GM23338 (cell line): ENCODE measurements around the gene ERAP2. TPM values are rescaled to one million over a fixed set of nuclear protein-coding genes. Genes with fewer than 3 reads are reported as not detected.

Source experiments
- CREB1 ChIP-seq: fragments of 250-450 bp; sonication (Bioruptor Pico); IDR thresholded peaks from 2 replicates; pipeline ENCODE4 v1.5.0; 2020; ENCODE audit warnings: low read depth, mild to moderate bottlenecking, moderate library complexity
- EZH2phosphoT487 ChIP-seq: fragments of 200-600 bp; sonication (generic); IDR thresholded peaks from one replicate; pipeline ENCODE4 v1.8.1; 2018; ENCODE audit warnings: antibody characterized with exemption; ENCODE audit not compliant: unreplicated experiment
- NANOG ChIP-seq: IDR thresholded peaks from 2 replicates; pipeline ENCODE4 v1.6.1; 2016; ENCODE audit warnings: antibody characterized with exemption, borderline replicate concordance
- POLR2AphosphoS5 ChIP-seq: IDR thresholded peaks from 2 replicates; pipeline ENCODE4 v1.6.1; 2016; ENCODE audit warnings: antibody characterized with exemption, low read depth
- STAT1 ChIP-seq: IDR thresholded peaks from one replicate; pipeline ENCODE4 v1.6.1; 2016; ENCODE audit warnings: antibody characterized with exemption; ENCODE audit not compliant: unreplicated experiment
- ZNF331 ChIP-seq: fragments of 250-450 bp; sonication (Bioruptor Pico); IDR thresholded peaks from 2 replicates; pipeline ENCODE4 v1.5.0; 2020; ENCODE audit warnings: low read depth, mild to moderate bottlenecking, moderate library complexity
- polyA plus RNA-seq: library from polyadenylated mRNA; unstranded; fragments of >200 nt; fragmentation: Nextera tagmentation; extraction: Ambion mirVana; gene quantifications from 2 replicates; pipeline ENCODE4 v1.2.1, GENCODE V29; 2016
- total RNA-seq: library from RNA; depleted of rRNA; stranded (reverse); fragments of >200 nt; shearing (Covaris generic); gene quantifications from 2 replicates; pipeline ENCODE4 v1.2.3, GENCODE V29; 2014
- TF ChIP-seq, protein P1 (sequence below): fragments of 250-450 bp; sonication (Bioruptor Pico); IDR thresholded peaks from 2 replicates; pipeline ENCODE4 v1.5.0; 2020; ENCODE audit warnings: mild to moderate bottlenecking, moderate library complexity
- TF ChIP-seq, protein P2 (sequence below): IDR thresholded peaks from 2 replicates; pipeline ENCODE4 v1.6.1; 2016; ENCODE audit warnings: antibody characterized with exemption
- TF ChIP-seq, protein P3 (sequence below), 2 experiments: fragments of 200-600 bp in 1 of 2; sonication (generic) in 1 of 2; conservative IDR thresholded peaks; 2 replicates each; pipeline versions ENCODE4 v1.5.1 to v1.6.1; 2016 to 2017; ENCODE audit warnings: antibody characterized with exemption in 2 of 2, low read depth in 2 of 2, mild to moderate bottlenecking in 2 of 2, moderate library complexity in 1 of 2
- TF ChIP-seq, protein P4 (sequence below): IDR thresholded peaks from one replicate; pipeline ENCODE4 v1.6.1; 2018; ENCODE audit warnings: antibody characterized with exemption; ENCODE audit not compliant: unreplicated experiment

Gene ERAP2
- total and polyA plus RNA-seq, 2 experiments from 2014 or later = 0.73 TPM; not detected in 1

DNA sequence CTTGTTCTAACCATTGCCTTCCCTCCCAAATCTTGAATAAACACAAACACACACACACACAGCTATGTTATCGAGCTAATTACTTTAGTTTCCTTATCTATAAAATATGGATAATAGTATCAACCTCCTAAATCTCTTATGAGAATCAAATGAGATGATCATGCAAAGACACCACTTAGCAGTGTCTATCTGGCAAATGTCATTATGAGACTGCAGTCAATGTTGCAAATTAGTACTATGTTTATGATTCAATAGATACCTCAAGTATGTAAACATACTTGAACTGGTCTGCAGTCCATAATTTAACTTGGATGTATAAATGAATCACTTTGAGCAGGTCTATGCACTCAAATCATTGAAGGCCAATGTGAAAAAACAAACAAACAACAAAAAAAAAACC is 22.2 kb upstream of the ERAP2 start (continued):
- TF ChIP-seq, protein P1, sequence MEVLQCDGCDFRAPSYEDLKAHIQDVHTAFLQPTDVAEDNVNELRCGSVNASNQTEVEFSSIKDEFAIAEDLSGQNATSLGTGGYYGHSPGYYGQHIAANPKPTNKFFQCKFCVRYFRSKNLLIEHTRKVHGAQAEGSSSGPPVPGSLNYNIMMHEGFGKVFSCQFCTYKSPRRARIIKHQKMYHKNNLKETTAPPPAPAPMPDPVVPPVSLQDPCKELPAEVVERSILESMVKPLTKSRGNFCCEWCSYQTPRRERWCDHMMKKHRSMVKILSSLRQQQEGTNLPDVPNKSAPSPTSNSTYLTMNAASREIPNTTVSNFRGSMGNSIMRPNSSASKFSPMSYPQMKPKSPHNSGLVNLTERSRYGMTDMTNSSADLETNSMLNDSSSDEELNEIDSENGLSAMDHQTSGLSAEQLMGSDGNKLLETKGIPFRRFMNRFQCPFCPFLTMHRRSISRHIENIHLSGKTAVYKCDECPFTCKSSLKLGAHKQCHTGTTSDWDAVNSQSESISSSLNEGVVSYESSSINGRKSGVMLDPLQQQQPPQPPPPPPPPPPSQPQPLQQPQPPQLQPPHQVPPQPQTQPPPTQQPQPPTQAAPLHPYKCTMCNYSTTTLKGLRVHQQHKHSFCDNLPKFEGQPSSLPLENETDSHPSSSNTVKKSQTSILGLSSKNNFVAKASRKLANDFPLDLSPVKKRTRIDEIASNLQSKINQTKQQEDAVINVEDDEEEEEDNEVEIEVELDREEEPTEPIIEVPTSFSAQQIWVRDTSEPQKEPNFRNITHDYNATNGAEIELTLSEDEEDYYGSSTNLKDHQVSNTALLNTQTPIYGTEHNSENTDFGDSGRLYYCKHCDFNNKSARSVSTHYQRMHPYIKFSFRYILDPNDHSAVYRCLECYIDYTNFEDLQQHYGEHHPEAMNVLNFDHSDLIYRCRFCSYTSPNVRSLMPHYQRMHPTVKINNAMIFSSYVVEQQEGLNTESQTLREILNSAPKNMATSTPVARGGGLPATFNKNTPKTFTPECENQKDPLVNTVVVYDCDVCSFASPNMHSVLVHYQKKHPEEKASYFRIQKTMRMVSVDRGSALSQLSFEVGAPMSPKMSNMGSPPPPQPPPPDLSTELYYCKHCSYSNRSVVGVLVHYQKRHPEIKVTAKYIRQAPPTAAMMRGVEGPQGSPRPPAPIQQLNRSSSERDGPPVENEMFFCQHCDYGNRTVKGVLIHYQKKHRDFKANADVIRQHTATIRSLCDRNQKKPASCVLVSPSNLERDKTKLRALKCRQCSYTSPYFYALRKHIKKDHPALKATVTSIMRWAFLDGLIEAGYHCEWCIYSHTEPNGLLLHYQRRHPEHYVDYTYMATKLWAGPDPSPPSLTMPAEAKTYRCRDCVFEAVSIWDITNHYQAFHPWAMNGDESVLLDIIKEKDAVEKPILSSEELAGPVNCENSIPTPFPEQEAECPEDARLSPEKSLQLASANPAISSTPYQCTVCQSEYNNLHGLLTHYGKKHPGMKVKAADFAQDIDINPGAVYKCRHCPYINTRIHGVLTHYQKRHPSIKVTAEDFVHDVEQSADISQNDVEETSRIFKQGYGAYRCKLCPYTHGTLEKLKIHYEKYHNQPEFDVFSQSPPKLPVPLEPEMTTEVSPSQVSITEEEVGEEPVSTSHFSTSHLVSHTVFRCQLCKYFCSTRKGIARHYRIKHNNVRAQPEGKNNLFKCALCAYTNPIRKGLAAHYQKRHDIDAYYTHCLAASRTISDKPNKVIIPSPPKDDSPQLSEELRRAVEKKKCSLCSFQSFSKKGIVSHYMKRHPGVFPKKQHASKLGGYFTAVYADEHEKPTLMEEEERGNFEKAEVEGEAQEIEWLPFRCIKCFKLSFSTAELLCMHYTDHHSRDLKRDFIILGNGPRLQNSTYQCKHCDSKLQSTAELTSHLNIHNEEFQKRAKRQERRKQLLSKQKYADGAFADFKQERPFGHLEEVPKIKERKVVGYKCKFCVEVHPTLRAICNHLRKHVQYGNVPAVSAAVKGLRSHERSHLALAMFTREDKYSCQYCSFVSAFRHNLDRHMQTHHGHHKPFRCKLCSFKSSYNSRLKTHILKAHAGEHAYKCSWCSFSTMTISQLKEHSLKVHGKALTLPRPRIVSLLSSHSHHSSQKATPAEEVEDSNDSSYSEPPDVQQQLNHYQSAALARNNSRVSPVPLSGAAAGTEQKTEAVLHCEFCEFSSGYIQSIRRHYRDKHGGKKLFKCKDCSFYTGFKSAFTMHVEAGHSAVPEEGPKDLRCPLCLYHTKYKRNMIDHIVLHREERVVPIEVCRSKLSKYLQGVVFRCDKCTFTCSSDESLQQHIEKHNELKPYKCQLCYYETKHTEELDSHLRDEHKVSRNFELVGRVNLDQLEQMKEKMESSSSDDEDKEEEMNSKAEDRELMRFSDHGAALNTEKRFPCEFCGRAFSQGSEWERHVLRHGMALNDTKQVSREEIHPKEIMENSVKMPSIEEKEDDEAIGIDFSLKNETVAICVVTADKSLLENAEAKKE = no peak
- TF ChIP-seq, protein P2, sequence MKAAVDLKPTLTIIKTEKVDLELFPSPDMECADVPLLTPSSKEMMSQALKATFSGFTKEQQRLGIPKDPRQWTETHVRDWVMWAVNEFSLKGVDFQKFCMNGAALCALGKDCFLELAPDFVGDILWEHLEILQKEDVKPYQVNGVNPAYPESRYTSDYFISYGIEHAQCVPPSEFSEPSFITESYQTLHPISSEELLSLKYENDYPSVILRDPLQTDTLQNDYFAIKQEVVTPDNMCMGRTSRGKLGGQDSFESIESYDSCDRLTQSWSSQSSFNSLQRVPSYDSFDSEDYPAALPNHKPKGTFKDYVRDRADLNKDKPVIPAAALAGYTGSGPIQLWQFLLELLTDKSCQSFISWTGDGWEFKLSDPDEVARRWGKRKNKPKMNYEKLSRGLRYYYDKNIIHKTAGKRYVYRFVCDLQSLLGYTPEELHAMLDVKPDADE = no peak
- TF ChIP-seq NANOG = no peak
- TF ChIP-seq ZNF331 (CRISPR knock-in tag) = no peak
- TF ChIP-seq, protein P3, sequence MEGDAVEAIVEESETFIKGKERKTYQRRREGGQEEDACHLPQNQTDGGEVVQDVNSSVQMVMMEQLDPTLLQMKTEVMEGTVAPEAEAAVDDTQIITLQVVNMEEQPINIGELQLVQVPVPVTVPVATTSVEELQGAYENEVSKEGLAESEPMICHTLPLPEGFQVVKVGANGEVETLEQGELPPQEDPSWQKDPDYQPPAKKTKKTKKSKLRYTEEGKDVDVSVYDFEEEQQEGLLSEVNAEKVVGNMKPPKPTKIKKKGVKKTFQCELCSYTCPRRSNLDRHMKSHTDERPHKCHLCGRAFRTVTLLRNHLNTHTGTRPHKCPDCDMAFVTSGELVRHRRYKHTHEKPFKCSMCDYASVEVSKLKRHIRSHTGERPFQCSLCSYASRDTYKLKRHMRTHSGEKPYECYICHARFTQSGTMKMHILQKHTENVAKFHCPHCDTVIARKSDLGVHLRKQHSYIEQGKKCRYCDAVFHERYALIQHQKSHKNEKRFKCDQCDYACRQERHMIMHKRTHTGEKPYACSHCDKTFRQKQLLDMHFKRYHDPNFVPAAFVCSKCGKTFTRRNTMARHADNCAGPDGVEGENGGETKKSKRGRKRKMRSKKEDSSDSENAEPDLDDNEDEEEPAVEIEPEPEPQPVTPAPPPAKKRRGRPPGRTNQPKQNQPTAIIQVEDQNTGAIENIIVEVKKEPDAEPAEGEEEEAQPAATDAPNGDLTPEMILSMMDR (conservative IDR thresholded peaks at IDR 0.05; ENCODE audit: low read depth in 2 of 2) = no peak
- TF ChIP-seq, protein P4, sequence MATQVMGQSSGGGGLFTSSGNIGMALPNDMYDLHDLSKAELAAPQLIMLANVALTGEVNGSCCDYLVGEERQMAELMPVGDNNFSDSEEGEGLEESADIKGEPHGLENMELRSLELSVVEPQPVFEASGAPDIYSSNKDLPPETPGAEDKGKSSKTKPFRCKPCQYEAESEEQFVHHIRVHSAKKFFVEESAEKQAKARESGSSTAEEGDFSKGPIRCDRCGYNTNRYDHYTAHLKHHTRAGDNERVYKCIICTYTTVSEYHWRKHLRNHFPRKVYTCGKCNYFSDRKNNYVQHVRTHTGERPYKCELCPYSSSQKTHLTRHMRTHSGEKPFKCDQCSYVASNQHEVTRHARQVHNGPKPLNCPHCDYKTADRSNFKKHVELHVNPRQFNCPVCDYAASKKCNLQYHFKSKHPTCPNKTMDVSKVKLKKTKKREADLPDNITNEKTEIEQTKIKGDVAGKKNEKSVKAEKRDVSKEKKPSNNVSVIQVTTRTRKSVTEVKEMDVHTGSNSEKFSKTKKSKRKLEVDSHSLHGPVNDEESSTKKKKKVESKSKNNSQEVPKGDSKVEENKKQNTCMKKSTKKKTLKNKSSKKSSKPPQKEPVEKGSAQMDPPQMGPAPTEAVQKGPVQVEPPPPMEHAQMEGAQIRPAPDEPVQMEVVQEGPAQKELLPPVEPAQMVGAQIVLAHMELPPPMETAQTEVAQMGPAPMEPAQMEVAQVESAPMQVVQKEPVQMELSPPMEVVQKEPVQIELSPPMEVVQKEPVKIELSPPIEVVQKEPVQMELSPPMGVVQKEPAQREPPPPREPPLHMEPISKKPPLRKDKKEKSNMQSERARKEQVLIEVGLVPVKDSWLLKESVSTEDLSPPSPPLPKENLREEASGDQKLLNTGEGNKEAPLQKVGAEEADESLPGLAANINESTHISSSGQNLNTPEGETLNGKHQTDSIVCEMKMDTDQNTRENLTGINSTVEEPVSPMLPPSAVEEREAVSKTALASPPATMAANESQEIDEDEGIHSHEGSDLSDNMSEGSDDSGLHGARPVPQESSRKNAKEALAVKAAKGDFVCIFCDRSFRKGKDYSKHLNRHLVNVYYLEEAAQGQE = no peak
- no peak for TF ChIP-seq CREB1 (CRISPR knock-in tag)
- no peak for TF ChIP-seq STAT1
- no peak for TF ChIP-seq POLR2AphosphoS5
- TF ChIP-seq EZH2phosphoT487 = no peak
